Keratinocyte (primary cell): Measurements from ENCODE around the gene DCAF11.

Experiments
- EZH2 ChIP-seq: IDR thresholded peaks from one replicate; pipeline ENCODE4 v1.6.1; 2012; ENCODE audit warnings: inconsistent platforms, mild to moderate bottlenecking, low read length, moderate library complexity
- TF ChIP-seq, protein P1 (sequence below), 3 experiments: IDR thresholded peaks in 1 of 3; conservative IDR thresholded peaks in 1 of 3; optimal IDR thresholded peaks in 1 of 3; 2 replicates in 2 of 3; 3 replicates in 1 of 3; pipeline versions ENCODE3 to v1.5.1; 2011; ENCODE audit warnings: low read length in 3 of 3, mild to moderate bottlenecking in 3 of 3, moderate library complexity in 2 of 3, control low read depth in 1 of 3, inconsistent platforms in 1 of 3; ENCODE audit not compliant: insufficient read depth in 2 of 3; ENCODE audit errors: extremely low read depth in 1 of 3

DNA sequence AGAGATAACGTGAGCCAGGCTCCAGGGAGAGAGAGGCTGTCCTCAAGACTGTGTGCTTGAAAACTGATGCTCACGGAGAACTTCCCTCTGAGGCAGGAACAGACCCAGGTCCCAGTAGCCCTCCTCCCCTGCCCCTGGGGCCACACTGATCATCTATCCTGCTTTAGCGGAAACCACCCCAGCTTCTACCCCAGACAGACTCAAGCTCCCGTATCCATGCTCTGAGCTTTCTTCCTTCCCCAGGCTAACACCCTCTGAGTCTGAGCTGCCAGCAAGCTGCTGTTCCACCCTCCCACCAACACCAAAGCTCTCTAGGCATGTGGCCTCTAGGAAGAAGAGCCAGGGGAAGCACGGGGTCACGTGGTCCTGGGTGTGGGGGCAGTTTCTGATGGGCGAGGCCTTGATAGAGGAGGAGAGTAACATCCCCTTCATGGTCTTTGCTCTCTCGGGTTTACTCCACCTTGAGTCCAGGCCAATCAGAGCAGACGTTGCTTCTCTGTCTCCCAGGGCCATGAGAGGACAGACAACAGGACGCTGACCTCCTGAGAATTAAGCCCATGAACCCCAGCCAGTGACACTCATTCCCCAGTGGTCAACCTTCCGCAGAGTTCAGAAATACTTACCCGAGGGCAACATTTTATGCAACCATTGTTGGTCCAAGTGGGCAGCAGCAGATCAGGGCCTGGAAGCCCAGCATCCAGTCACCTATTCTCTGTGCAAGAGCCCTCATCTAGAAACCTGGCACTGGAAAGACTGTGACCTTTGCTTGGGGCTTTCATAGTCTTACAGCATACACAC, 19.1 kb upstream of the DCAF11 start:
- TF ChIP-seq, protein P1, sequence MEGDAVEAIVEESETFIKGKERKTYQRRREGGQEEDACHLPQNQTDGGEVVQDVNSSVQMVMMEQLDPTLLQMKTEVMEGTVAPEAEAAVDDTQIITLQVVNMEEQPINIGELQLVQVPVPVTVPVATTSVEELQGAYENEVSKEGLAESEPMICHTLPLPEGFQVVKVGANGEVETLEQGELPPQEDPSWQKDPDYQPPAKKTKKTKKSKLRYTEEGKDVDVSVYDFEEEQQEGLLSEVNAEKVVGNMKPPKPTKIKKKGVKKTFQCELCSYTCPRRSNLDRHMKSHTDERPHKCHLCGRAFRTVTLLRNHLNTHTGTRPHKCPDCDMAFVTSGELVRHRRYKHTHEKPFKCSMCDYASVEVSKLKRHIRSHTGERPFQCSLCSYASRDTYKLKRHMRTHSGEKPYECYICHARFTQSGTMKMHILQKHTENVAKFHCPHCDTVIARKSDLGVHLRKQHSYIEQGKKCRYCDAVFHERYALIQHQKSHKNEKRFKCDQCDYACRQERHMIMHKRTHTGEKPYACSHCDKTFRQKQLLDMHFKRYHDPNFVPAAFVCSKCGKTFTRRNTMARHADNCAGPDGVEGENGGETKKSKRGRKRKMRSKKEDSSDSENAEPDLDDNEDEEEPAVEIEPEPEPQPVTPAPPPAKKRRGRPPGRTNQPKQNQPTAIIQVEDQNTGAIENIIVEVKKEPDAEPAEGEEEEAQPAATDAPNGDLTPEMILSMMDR (optimal IDR thresholded peaks at IDR 0.05 in 1 of 3, IDR thresholded peaks at IDR 0.05 in 1 of 3, conservative IDR thresholded peaks at IDR 0.05 in 1 of 3; ENCODE audit: extremely low read depth in 1 of 3, insufficient read depth in 2 of 3, low read length in 3 of 3), result no peak
- TF ChIP-seq EZH2, result no peak
